ENCODE results near the gene ZBTB40. TPM values are rescaled to one million over a fixed set of nuclear protein-coding genes. Genes with fewer than 3 reads are reported as not detected.

Gene ZBTB40
- total RNA-seq, 1 donor from 2014 or later: 13.0 TPM

GRCh38 chr1:22553991-22554522 lies 102.4 kb downstream of the ZBTB40 start:
- H3K9me3 ChIP-seq: no peaks in the 10 kb centered on the region
- H3K27ac ChIP-seq: no peak overlapping the region
- H3K4me3 ChIP-seq: no peak overlapping the region
- H3K27me3 ChIP-seq: no peaks in the 10 kb centered on the region
- DNase-seq (ENCODE audit: low spot score in 2 of 2): no peak
- H3K36me3 ChIP-seq: no peaks in the 10 kb centered on the region
- H3K4me1 ChIP-seq: no peaks in the 10 kb centered on the region
- intact Hi-C loops (cut with DNase I): no loop called here
- TF ChIP-seq, protein P1, sequence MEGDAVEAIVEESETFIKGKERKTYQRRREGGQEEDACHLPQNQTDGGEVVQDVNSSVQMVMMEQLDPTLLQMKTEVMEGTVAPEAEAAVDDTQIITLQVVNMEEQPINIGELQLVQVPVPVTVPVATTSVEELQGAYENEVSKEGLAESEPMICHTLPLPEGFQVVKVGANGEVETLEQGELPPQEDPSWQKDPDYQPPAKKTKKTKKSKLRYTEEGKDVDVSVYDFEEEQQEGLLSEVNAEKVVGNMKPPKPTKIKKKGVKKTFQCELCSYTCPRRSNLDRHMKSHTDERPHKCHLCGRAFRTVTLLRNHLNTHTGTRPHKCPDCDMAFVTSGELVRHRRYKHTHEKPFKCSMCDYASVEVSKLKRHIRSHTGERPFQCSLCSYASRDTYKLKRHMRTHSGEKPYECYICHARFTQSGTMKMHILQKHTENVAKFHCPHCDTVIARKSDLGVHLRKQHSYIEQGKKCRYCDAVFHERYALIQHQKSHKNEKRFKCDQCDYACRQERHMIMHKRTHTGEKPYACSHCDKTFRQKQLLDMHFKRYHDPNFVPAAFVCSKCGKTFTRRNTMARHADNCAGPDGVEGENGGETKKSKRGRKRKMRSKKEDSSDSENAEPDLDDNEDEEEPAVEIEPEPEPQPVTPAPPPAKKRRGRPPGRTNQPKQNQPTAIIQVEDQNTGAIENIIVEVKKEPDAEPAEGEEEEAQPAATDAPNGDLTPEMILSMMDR (IDR thresholded peaks at IDR 0.05): no peak

DNA sequence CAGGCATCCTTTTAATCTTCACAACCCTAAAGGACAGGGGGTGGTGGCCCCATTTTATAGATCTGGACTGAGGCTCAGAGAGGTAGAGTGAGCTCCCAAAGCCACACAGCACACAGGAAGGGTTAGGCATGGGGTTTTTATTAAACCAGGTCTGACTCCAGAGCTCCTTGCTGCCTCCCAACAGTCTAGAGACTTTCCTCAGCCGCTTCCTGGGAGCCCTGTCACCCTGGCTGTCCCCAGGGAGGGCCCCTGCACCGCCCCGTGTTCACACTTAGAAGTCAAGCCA lies 103.7 kb downstream of the ZBTB40 start:
- no peaks in the 10 kb centered on the region for H3K36me3 ChIP-seq
- intact Hi-C loops (cut with DNase I): no loop called here
- no peak overlapping the region for H3K27ac ChIP-seq
- no peaks in the 10 kb centered on the region for H3K9me3 ChIP-seq
- H3K4me3 ChIP-seq: no peak overlapping the region
- DNase-seq (ENCODE audit: low spot score in 2 of 2): no peak
- TF ChIP-seq, protein P1 (IDR thresholded peaks at IDR 0.05): no peak
- H3K27me3 ChIP-seq: no peaks in the 10 kb centered on the region
- no peaks in the 10 kb centered on the region for H3K4me1 ChIP-seq

GRCh38 chr1:22556391-22557104 lies 104.9 kb downstream of the ZBTB40 start:
- DNase-seq (ENCODE audit: low spot score in 2 of 2): no peak
- no peak overlapping the region for H3K4me3 ChIP-seq
- no peaks in the 10 kb centered on the region for H3K9me3 ChIP-seq
- no peaks in the 10 kb centered on the region for H3K27me3 ChIP-seq
- TF ChIP-seq, protein P1 (IDR thresholded peaks at IDR 0.05): no peak
- intact Hi-C loops (cut with DNase I): no loop called here
- no peaks in the 10 kb centered on the region for H3K4me1 ChIP-seq
- H3K27ac ChIP-seq: no peak overlapping the region
- H3K36me3 ChIP-seq: no peaks in the 10 kb centered on the region

GRCh38 chr1:22557341-22557950 lies 105.8 kb downstream of the ZBTB40 start:
- intact Hi-C loops (cut with DNase I): no loop called here
- Histone ChIP-seq H3K27ac (no peak overlapping the region), H3K27me3 (no peaks in the 10 kb centered on the region), H3K36me3 (no peaks in the 10 kb centered on the region), H3K9me3 (no peaks in the 10 kb centered on the region), H3K4me3 (no peak overlapping the region), H3K4me1 (no peaks in the 10 kb centered on the region)
- TF ChIP-seq, protein P1 (IDR thresholded peaks at IDR 0.05): no peak
- DNase-seq (ENCODE audit: low spot score in 2 of 2): no peak

GRCh38 chr1:22562584-22563583 lies 111.2 kb downstream of the ZBTB40 start, which contains the start of gene EPHA8:
TSS of gene EPHA8 (plus strand) at chr1:22563489. CDS start at chr1:22563636, 147 bp downstream.
- no peak for DNase-seq (ENCODE audit: low spot score in 2 of 2)
- Histone ChIP-seq H3K27me3 (no peaks in the 10 kb centered on the region), H3K4me3 (peak within 1 kb of the TSS in 1 of 2 donors; percentile 40), H3K36me3 (no peaks in the 10 kb centered on the region), H3K27ac (no peak within 1 kb of the TSS), H3K4me1 (no peaks in the 10 kb centered on the region), H3K9me3 (no peaks in the 10 kb centered on the region)
- intact Hi-C loops (cut with DNase I): no loop called here
- TF ChIP-seq, protein P1 (IDR thresholded peaks at IDR 0.05): no peak
